OCI-LY1 (cell line): ENCODE measurements around the gene PEF1.

Source experiments
- H2AFZ ChIP-seq: fragments of 200-600 bp; sonication (generic), shearing (Covaris generic); 2 replicates; pipeline ENCODE4 v1.6.0; 2014; ENCODE audit warnings: antibody characterized with exemption, mild to moderate bottlenecking, low read length
- H3F3A ChIP-seq: fragments of 200-600 bp; sonication (generic), shearing (Covaris generic); 2 replicates; pipeline ENCODE4 v1.6.0; 2014; ENCODE audit warnings: mild to moderate bottlenecking, antibody characterized with exemption, low read length, moderate library complexity; ENCODE audit not compliant: insufficient read depth
- H3K27ac ChIP-seq: fragments of 200-600 bp; sonication (generic); 2 replicates; pipeline ENCODE4 v1.5.1; 2014; ENCODE audit warnings: low read length, mixed run types, mild to moderate bottlenecking, low read depth; ENCODE audit not compliant: poor library complexity, severe bottlenecking
- H3K27me3 ChIP-seq: fragments of 200-600 bp; sonication (generic); 2 replicates; pipeline ENCODE4 v1.6.0; 2014; ENCODE audit warnings: antibody characterized with exemption, mild to moderate bottlenecking, low read length, moderate library complexity; ENCODE audit not compliant: insufficient read depth
- H3K36me3 ChIP-seq: fragments of 200-600 bp; sonication (generic); 2 replicates; pipeline ENCODE4 v1.6.1; 2014; ENCODE audit warnings: mild to moderate bottlenecking, antibody characterized with exemption, low read length, moderate library complexity, mixed read lengths; ENCODE audit not compliant: insufficient read depth
- H3K4me1 ChIP-seq: fragments of 200-600 bp; sonication (generic); 2 replicates; pipeline ENCODE4 v1.5.1; 2014; ENCODE audit warnings: mild to moderate bottlenecking, low read length, moderate library complexity; ENCODE audit not compliant: insufficient read depth, severe bottlenecking
- H3K4me2 ChIP-seq: fragments of 200-600 bp; sonication (generic), shearing (Covaris generic); 2 replicates; pipeline ENCODE4 v1.6.1; 2014; ENCODE audit warnings: low read length
- H3K4me3 ChIP-seq: fragments of 200-600 bp; sonication (generic); 2 replicates; pipeline ENCODE4 v1.5.1; 2014; ENCODE audit warnings: low read length, low read depth, mild to moderate bottlenecking, mixed read lengths; ENCODE audit not compliant: poor library complexity, severe bottlenecking
- H3K79me2 ChIP-seq: fragments of 200-600 bp; shearing (Covaris generic); 2 replicates; pipeline ENCODE4 v1.6.1; 2016; ENCODE audit warnings: mixed run types, low read length, mixed read lengths; ENCODE audit not compliant: insufficient read depth
- H3K9ac ChIP-seq: fragments of 200-600 bp; sonication (generic), shearing (Covaris generic); 2 replicates; pipeline ENCODE4 v1.6.1; 2014; ENCODE audit warnings: mild to moderate bottlenecking, low read length, mixed read lengths
- H3K9me2 ChIP-seq: fragments of 200-600 bp; sonication (generic), shearing (Covaris generic); 2 replicates; pipeline ENCODE4 v1.6.1; 2014; ENCODE audit warnings: low read depth, mild to moderate bottlenecking, low read length, mixed read lengths
- H3K9me3 ChIP-seq: fragments of 200-600 bp; shearing (Covaris generic); 2 replicates; pipeline ENCODE4 v1.6.1; 2014; ENCODE audit warnings: low read length, mixed read lengths
- H4K20me1 ChIP-seq: fragments of 200-600 bp; sonication (generic), shearing (Covaris generic); 2 replicates; pipeline ENCODE4 v1.6.0; 2016; ENCODE audit warnings: mild to moderate bottlenecking, low read length; ENCODE audit not compliant: insufficient read depth
- EZH2 ChIP-seq: fragments of 200-600 bp; sonication (generic), shearing (Covaris generic); IDR thresholded peaks from 2 replicates; pipeline ENCODE4 v1.8.0; 2017; ENCODE audit warnings: borderline replicate concordance, mixed run types, mild to moderate bottlenecking, antibody characterized with exemption, low read length, moderate library complexity, mixed read lengths
- TF ChIP-seq, protein P1 (sequence below): fragments of 200-600 bp; sonication (generic), shearing (Covaris generic); IDR thresholded peaks from 2 replicates; pipeline ENCODE4 v1.5.1; 2017; ENCODE audit warnings: mild to moderate bottlenecking, antibody characterized with exemption, low read length, moderate library complexity, mixed read lengths

Gene PEF1

DNA sequence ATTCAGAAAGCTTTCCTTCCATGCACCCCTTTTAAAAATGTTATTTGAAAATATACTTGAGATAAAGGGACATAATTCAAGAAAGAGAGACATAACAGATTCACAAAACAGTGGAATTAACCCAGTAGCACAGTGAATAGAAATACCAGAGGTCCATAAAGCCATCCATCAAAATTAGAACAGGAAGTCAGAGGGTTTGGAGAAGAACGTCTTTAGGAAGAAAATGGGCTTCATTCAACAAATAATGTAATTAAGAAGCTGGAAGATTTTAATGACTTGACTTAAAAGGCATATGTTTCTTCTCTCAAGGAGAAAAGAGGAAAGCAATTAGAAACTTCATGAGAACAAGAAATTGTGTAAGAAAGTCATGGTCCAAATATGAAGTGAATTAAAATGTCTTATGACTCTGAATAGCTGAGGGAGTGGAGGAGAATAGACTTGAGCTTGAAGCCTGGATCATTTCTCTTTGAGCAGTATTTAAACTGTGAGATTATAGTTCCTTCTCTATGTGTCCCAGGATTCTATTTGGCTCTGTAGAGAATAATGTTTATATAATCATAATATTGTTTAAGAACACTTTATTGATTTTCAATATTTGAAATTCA lies 35.1 kb downstream of the PEF1 start:
- Histone ChIP-seq H3K27ac (no peak overlapping the region), H2AFZ (no peak overlapping the region)

DNA sequence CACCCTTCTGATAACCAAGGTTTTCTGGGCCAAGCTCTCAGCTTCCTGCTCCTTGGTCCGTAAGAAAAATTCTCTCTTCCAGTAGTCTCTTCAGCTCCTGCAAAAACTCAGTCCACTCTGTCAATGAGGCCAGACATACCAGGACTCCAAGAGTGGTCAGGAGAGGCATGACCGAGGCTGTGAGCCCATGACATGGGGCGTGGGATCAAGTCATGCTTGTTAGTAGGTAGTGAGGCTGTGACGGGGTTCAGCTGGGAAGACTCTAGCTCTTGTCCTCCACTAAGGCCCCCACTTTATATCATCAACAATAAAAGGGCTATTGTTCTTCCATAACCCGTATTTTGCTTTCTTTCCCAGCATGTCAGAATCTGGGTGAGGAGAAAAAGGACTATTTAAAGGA lies 37.3 kb downstream of the PEF1 start:
- no peak overlapping the region for H2AFZ ChIP-seq
- no peaks in the 10 kb centered on the region for H4K20me1 ChIP-seq
- TF ChIP-seq, protein P1, sequence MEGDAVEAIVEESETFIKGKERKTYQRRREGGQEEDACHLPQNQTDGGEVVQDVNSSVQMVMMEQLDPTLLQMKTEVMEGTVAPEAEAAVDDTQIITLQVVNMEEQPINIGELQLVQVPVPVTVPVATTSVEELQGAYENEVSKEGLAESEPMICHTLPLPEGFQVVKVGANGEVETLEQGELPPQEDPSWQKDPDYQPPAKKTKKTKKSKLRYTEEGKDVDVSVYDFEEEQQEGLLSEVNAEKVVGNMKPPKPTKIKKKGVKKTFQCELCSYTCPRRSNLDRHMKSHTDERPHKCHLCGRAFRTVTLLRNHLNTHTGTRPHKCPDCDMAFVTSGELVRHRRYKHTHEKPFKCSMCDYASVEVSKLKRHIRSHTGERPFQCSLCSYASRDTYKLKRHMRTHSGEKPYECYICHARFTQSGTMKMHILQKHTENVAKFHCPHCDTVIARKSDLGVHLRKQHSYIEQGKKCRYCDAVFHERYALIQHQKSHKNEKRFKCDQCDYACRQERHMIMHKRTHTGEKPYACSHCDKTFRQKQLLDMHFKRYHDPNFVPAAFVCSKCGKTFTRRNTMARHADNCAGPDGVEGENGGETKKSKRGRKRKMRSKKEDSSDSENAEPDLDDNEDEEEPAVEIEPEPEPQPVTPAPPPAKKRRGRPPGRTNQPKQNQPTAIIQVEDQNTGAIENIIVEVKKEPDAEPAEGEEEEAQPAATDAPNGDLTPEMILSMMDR: no peak
- no peak for TF ChIP-seq EZH2

More for the DNA sequence above, 35.1 kb downstream of the PEF1 start:
- Histone ChIP-seq H3K9me2 (no peaks in the 10 kb centered on the region), H3K4me1 (no peaks in the 10 kb centered on the region), H3K36me3 (no peaks in the 10 kb centered on the region), H3K9me3 (no peaks in the 10 kb centered on the region), H3F3A (no peaks in the 10 kb centered on the region), H3K4me2 (no peak overlapping the region), H3K79me2 (no peaks in the 10 kb centered on the region), H3K27me3 (0 out of 2 replicates have a peak, but pooled peaks cover 5% of the 10 kb centered on the region), H4K20me1 (no peaks in the 10 kb centered on the region), H3K9ac (no peak overlapping the region), H3K4me3 (no peak overlapping the region)
- no peak for TF ChIP-seq EZH2
- TF ChIP-seq, protein P1: no peak

DNA sequence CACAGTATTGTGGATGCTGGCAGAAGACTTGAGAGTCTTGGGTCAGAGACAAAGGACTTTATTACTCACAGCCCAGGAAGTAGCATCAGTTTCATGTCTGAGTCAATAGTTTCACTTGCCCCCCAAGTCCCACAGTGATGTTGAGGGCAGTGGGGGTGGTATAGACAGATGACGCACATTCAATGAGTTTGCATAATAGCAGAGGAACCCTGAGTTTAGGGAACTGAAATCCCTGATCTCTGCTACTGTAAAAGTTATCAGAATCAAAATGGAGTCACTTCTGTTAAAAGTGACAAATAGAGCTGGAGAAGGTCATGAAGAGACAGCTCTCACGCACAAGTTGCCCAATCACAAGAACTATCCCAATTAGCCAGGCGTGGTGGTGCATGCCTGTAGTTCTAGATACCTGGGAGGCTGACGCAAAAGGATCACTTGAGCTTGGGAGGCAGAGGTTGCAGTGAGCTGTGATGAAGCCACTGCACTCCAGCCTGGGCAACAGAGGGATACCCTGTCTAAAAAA lies 38.7 kb downstream of the PEF1 start:
- Histone ChIP-seq H3K27ac (no peak overlapping the region), H3K9ac (no peak overlapping the region), H3K9me3 (no peaks in the 10 kb centered on the region), H3K4me3 (no peak overlapping the region), H3K4me2 (no peak overlapping the region), H4K20me1 (no peaks in the 10 kb centered on the region), H3F3A (no peaks in the 10 kb centered on the region), H3K4me1 (no peaks in the 10 kb centered on the region), H2AFZ (no peak overlapping the region), H3K27me3 (peaks cover 5% of the 10 kb centered on the region; the same call in 1 of the 2 replicates), H3K79me2 (no peaks in the 10 kb centered on the region), H3K36me3 (no peaks in the 10 kb centered on the region), H3K9me2 (no peaks in the 10 kb centered on the region)
- no peak for TF ChIP-seq EZH2
- TF ChIP-seq, protein P1: no peak

More for the DNA sequence above, 37.3 kb downstream of the PEF1 start:
- no peak overlapping the region for H3K27ac ChIP-seq
- no peaks in the 10 kb centered on the region for H3F3A ChIP-seq
- no peaks in the 10 kb centered on the region for H3K4me1 ChIP-seq
- H3K4me3 ChIP-seq: no peak overlapping the region
- H3K9ac ChIP-seq: no peak overlapping the region
- H3K36me3 ChIP-seq: no peaks in the 10 kb centered on the region
- no peak overlapping the region for H3K4me2 ChIP-seq
- H3K27me3 ChIP-seq: 0 out of 2 replicates have a peak, but pooled peaks cover 5% of the 10 kb centered on the region
- H3K9me3 ChIP-seq: no peaks in the 10 kb centered on the region
- no peaks in the 10 kb centered on the region for H3K9me2 ChIP-seq
- H3K79me2 ChIP-seq: no peaks in the 10 kb centered on the region
